HG02763 (cell line): Measurements from ENCODE around the gene ACOD1.
A peak's percentile ranks its signal among the peaks of the same experiment; 100 is the strongest.
"Not testable (repeated sequence)": the region's sequence is repeated elsewhere in the genome, so short reads cannot be mapped to it uniquely, and the experiment has no call there.

ENCODE experiments used
- ATAC-seq: cut with Tn5 transposase; IDR thresholded peaks from one replicate; pipeline ENCODE4 v1.9.1; 2021; ENCODE audit warnings: mild to moderate bottlenecking, moderate library complexity; ENCODE audit not compliant: unreplicated experiment

Gene ACOD1

GRCh38 chr13:76950101-76950500, 1.8 kb downstream of the ACOD1 start:
- ATAC-seq: no peak

GRCh38 chr13:76953968-76954367, 5.7 kb downstream of the ACOD1 start:
- no peak for ATAC-seq

DNA sequence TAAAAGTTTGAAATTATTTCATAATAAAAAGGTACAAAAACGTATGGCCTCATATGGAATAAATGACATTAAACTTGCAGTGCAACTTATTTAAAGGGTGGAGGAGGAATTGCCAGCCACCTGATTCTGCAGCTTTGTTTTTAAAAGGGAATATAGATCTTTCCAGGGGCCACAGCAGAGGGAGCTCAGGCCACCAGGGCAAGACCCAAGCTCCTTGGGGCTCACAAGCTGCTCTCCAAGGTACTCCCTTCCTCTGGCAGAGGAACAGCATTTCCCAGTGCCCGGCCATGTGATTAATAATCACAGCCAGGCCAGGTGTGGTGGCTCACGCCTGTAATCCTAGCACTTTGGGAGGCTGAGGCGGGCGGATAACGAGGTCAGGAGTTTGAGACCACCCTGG, 6.2 kb downstream of the ACOD1 start:
- ATAC-seq: no peak

DNA sequence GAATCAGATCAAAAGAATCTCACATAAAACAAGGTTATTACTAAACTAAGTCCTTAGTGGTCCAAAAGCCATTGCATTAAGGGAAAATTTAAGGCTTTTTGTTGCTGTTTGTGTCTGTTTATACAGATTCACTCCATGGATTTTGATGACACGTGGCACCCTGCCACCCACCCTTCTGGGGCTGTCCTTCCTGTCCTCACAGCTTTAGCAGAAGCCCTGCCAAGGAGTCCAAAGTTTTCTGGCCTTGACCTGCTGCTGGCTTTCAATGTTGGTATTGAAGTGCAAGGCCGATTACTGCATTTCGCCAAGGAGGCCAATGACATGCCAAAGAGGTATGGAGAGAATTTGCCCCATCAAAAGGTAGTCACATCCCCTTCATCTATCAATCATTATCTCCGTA, 6.9 kb downstream of the ACOD1 start:
- ATAC-seq: no peak

DNA sequence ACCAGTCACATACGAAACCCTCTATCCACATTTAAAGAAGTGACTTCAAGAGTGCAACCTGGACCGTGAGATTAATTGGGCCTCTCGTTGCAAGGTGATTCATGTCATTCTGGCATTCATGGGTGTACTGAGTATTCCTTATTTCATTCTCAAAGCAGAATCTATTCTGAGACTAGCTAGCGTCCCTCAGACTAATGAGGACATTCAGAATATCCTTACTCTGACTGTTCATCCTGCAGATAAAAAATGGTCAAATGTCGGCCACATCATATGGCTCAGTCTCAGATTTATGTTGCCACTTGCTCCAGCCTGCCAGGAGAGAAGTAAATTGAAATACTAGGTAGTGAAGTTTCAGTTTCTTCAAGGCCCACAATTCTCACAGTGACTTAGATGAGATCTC, 7.3 kb downstream of the ACOD1 start:
- ATAC-seq: no peak

- no peak for ATAC-seq
Observed at GRCh38 chr13:76958841-76959432, 10.6 kb downstream of the ACOD1 start.

DNA sequence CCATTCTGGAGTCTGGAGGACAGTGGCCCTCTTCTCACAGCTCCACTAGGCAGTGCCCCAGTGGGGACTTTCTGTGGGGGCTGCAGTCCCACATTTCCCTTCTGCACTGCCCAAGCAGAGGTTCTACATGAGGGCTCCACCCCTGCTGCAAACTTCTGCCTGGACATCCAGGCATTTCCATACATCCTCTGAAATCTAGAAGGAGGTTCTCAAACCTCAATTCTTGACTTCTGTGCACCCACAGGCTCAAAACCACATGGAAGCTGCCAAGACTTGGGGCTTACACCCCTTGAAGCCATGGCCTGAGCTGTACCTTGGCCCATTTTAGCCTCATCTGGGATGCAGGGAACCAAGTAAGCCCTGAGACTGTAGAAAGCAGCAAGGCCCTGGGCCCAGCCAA, 11.4 kb downstream of the ACOD1 start:
- ATAC-seq: not testable (repeated sequence)

- ATAC-seq: no peak
Observed at GRCh38 chr13:76965759-76966421, 17.6 kb downstream of the ACOD1 start.

DNA sequence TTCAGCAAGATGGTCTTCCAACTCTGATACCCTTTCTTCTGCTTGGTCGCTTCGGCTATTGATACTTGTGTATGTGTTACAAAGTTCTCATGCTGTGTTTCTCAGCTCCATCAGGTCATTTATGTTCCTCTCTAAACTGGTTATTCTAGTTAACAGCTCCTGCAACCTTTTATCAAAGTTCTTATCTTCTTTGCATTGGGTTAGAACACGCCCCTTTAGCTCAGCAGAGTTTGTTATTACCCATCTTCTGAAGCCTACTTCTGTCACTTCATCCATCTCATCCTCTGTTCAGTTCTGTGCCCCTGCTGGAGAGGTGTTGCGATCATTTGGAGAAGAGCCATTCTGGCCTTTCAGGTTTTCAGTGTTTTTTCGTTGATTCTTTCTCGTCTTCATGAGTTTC, 18.7 kb downstream of the ACOD1 start:
- ATAC-seq: no peak

DNA sequence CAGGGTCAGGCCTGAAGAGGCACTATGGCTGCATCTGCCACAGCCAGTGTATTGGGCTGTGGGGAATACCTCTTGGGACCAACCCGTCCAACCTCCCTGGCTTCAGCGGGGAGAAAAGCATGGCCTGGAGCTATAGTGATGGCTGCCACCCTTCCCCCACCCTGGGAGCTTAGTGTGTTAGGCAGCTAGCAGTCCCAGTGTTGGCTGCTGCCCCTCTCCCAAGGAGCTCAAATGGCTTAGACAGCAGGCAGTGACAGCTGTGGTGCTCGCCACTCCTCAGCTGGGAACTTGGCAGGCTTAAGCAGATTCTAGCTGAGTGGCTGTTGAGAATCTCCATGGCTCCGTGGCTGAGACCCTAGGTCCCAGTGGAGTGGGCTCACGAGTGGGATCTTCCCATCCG, 19.7 kb downstream of the ACOD1 start:
- ATAC-seq: no peak

- no peak for ATAC-seq
Observed at GRCh38 chr13:76969488-76970365, 21.4 kb downstream of the ACOD1 start.

GRCh38 chr13:76971215-76971614, 22.9 kb downstream of the ACOD1 start:
- peak; percentile 64 for ATAC-seq

- no peak for ATAC-seq
Observed at GRCh38 chr13:76971851-76972829, 23.8 kb downstream of the ACOD1 start.

DNA sequence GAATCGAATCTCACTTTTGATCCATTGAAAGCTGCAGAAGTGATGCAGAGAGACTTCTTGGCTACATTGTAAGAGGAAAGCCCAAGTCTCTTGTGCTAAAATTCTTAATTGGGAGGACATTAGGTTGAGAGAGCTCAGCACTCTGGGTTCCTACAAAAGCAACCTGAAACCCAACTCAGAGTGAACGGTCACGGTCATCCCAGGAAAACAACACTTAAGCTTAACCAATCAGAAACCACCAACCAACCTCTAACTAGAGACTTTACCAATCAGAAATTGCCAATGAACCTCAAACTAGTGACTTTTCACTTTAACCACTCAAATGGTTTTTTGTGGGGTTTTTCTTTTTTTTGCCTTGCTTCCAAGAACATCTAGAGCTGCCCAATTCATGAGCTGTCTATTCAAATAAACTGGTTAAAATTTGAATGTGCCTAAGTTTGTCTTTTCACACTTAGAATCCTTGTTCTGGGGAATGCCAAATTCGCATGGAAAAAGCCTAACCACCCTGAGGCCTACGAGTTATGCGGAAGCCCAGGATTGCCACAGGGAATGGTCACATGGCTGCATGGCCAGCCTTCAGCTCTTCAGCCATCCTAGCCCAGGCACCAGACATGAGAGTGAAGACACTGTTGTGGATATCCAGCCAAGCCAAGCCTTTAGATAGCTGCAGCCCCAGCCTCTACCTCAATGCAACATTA, 25.8 kb downstream of the ACOD1 start:
- no peak for ATAC-seq

DNA sequence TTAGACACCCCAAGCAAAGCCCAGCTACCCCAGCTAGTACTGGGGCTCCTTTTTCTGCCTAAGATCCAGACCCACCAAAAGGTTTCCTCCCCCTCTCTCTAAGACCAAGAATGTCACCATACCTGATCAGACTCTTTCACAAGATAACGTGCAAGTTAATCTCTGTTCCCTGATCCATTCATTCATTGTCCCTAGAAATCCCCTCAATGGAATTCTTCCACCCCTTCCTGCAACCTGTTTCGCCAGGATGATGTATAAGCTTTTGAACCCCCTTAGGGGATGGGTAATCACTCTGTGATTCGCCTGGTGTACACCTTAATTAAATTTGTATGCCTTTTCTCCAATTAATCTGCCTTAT, 26.3 kb downstream of the ACOD1 start:
- no peak for ATAC-seq

GRCh38 chr13:76975863-76976262, 27.6 kb downstream of the ACOD1 start:
- no peak for ATAC-seq

GRCh38 chr13:76976490-76976889, 28.2 kb downstream of the ACOD1 start:
- ATAC-seq: no peak

DNA sequence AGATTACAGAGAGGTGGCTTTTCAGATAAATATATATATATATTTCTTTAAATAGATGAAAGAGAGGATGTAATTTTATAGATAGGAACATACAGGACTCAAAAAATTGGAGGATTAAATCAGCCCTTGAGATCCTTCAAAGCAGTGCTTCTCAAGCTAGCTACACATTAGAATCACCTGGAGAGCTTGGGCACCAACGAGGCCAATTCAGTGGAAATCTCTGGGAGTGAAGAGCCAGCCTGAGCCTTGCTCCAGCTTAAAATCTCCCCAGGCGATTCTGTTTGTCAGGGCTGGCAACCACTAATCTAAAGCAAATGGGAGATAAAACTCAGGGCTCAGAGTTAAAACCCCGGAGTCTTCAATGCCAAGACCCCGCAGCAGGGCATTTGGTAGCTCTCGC, 28.6 kb downstream of the ACOD1 start:
- no peak for ATAC-seq

- ATAC-seq: peak; percentile 100
Observed at GRCh38 chr13:76980075-76980718, 31.9 kb downstream of the ACOD1 start.

DNA sequence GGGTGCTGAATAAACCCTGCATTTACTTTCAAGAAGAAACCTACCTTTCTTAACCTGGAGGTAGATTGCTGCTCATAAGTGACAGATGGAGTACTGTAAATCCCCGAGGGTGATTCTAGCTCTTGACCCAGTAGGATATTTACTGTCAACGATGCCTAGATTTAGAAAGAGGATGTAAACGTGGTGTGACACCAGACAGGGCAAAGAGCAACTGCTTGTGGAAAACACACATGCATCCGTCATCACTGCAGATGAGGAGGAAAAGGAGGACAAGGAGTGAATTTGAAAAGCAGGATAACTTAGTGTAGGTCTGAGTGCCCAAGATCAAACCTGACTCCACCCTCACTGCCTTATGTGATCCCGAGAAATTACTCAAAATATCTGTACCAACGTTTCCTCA, 33.8 kb downstream of the ACOD1 start:
- no peak for ATAC-seq
